Cardiac muscle cell (in vitro differentiated cells and primary cell): Measurements from ENCODE around the gene NMT1. TPM values are rescaled to one million over a fixed set of nuclear protein-coding genes. Genes with fewer than 3 reads are reported as not detected.

ENCODE experiments used
- DNase-seq, 2 donors: peaks; one replicate each; pipeline versions ENCODE4 v3.0.0 to v3.0.0-alpha.2; 2010 to 2017; ENCODE audit warnings: low read depth in 1 of 2, low spot score in 1 of 2
- H3K27ac ChIP-seq: fragments of 200-600 bp; sonication (generic); 2 replicates; pipeline ENCODE4 v1.5.1; 2016
- H3K27me3 ChIP-seq: fragments of 200-600 bp; sonication (generic); 2 replicates; pipeline ENCODE4 v1.6.0; 2016; ENCODE audit warnings: control low read depth
- H3K36me3 ChIP-seq: fragments of 200-600 bp; sonication (generic); 2 replicates; pipeline ENCODE4 v1.5.1; 2016; ENCODE audit warnings: control low read depth
- H3K4me1 ChIP-seq: fragments of 200-600 bp; sonication (generic); 2 replicates; pipeline ENCODE4 v1.8.1; 2017; ENCODE audit warnings: low read depth, mild to moderate bottlenecking, mixed run types
- H3K4me3 ChIP-seq: fragments of 200-600 bp; sonication (generic); 2 replicates; pipeline ENCODE4 v1.5.1; 2016; ENCODE audit warnings: mild to moderate bottlenecking
- H3K9me3 ChIP-seq: fragments of 200-600 bp; sonication (generic); 2 replicates; pipeline ENCODE4 v1.5.1; 2017; ENCODE audit warnings: low read depth, mild to moderate bottlenecking, control low read depth
- polyA plus RNA-seq: library from polyadenylated mRNA; unstranded; fragments of >200 nt; fragmentation: Nextera tagmentation; extraction: Ambion mirVana; gene quantifications from 2 replicates; pipeline ENCODE4 v1.2.1, GENCODE V29; 2016
- total RNA-seq: library from RNA; depleted of rRNA; stranded (reverse); fragments of >200 nt; gene quantifications from 2 replicates; pipeline ENCODE4 v1.2.3, GENCODE V29; 2016
- TF ChIP-seq, protein P1 (sequence below): IDR thresholded peaks from 2 replicates; pipeline ENCODE4 v1.5.1; 2012; ENCODE audit warnings: low read depth, mild to moderate bottlenecking, low read length

The NMT1 gene
- total and polyA plus RNA-seq, 2 experiments from 2014 or later = 85.2 to 113 TPM

DNA sequence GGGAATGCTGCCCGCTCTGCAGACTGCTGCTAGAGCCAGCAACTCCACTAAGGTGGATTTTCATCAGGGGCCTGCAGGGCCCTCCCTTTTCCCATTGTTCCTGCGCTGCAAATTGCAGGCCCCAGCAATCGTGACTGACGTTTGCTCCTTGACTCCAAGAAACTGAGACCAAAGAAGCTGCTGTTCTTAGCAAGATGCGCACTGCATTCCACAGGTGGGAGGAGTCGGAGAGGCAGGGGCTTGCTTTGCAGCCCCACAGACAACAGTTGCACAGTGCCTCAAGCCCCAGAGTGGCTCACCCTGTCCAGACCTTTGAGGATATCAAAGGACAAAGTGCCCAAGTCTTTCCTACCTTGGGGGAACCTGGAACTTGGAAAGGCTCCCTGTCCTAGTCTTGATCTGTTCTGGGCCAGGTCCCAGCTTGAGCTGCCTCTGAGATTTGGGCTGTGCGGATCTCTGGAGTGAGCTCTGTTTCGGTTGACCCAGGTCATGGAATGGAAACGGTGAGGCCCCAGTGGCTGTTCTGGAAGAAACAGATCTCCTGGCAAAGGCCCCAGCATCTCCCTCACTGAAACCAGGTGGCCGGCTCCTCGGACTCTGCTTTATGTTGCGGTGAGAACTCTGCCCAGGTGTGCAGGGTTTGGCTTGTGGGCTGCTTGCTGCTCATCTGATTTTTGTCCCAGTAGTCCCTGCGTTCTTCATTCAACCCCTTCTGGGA lies 46.3 kb downstream of the NMT1 start:
- H3K4me3 ChIP-seq = no peak overlapping the region
- H3K27me3 ChIP-seq = no peaks in the 10 kb centered on the region
- no peaks in the 10 kb centered on the region for H3K9me3 ChIP-seq
- peaks cover 41% of the 10 kb centered on the region for H3K36me3 ChIP-seq
- H3K27ac ChIP-seq = peak overlapping the region; percentile 64
- H3K4me1 ChIP-seq = no peaks in the 10 kb centered on the region
- DNase-seq = no peak
- TF ChIP-seq, protein P1, sequence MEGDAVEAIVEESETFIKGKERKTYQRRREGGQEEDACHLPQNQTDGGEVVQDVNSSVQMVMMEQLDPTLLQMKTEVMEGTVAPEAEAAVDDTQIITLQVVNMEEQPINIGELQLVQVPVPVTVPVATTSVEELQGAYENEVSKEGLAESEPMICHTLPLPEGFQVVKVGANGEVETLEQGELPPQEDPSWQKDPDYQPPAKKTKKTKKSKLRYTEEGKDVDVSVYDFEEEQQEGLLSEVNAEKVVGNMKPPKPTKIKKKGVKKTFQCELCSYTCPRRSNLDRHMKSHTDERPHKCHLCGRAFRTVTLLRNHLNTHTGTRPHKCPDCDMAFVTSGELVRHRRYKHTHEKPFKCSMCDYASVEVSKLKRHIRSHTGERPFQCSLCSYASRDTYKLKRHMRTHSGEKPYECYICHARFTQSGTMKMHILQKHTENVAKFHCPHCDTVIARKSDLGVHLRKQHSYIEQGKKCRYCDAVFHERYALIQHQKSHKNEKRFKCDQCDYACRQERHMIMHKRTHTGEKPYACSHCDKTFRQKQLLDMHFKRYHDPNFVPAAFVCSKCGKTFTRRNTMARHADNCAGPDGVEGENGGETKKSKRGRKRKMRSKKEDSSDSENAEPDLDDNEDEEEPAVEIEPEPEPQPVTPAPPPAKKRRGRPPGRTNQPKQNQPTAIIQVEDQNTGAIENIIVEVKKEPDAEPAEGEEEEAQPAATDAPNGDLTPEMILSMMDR = no peak

DNA sequence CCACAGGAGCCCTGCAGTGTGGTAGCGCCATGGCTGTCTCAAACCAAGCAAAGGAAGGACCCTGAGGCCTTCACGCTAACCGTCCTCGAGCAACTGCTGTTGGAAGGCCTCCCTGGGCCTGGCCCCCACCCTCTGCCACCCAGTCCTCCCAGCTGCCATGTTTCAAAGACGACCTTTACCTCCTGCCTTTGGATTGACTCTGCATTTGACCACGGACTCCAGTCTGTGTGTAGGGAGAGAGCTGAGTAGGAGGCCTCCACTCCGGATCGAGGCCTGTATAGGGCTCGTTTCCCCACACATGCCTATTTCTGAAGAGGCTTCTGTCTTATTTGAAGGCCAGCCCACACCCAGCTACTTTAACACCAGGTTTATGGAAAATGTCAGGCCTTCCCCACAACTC lies 46.9 kb downstream of the NMT1 start:
- TF ChIP-seq, protein P1 = no peak
- no peak overlapping the region for H3K4me3 ChIP-seq
- H3K9me3 ChIP-seq = no peaks in the 10 kb centered on the region
- no peaks in the 10 kb centered on the region for H3K27me3 ChIP-seq
- peaks cover 36% of the 10 kb centered on the region for H3K36me3 ChIP-seq
- H3K4me1 ChIP-seq = no peaks in the 10 kb centered on the region
- DNase-seq = no peak
- H3K27ac ChIP-seq = peak overlapping the region; percentile 64

DNA sequence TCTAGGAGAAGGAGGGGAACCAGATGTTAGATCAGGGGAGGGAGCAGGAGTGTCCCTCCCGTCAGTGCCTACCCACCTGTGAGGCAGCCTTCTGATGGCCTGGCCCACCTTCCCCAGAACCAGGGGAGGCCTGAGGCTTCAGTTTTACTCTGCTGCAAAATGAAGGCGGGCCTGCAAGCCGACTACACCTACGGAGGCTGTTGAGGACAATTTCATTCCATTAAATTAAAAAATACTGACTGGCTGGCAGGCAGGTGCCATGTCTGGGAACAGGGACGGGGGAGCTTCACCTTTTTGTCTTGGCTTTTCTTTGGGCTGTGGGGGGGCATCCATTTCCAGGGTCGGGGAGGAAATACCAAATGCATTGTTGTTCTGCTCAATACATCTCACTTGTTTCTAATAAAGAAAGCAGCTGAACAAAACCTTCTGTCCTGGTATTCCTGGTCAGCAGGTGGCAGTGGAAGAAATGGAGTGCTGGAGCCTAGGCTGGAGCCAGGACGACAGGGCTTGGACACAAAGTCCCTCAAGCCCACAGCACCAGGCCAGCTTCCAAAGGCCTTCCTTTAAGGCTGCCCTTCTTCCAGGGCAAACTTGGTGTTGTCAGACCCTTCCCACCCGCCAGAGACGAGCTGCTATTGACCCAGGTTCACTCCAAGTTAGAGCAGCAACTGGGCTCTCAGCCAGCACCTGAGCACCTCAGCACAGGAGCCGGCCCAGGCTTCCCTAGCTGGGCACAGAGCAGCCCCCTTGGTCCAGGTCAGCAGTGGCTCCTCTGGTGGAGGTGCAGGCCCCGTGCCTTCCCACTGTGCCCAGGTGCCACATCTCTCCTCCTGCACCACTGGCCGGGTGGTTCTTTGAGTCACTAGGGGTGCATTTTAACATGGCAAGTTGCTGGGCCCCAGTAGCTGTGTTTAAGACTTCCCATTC lies 47.7 kb downstream of the NMT1 start:
- TF ChIP-seq, protein P1 = no peak
- Histone ChIP-seq H3K27ac (peak overlapping the region; percentile 64), H3K9me3 (no peaks in the 10 kb centered on the region), H3K36me3 (peaks cover 28% of the 10 kb centered on the region), H3K4me1 (no peaks in the 10 kb centered on the region), H3K27me3 (no peaks in the 10 kb centered on the region), H3K4me3 (no peak overlapping the region)
- no peak for DNase-seq

DNA sequence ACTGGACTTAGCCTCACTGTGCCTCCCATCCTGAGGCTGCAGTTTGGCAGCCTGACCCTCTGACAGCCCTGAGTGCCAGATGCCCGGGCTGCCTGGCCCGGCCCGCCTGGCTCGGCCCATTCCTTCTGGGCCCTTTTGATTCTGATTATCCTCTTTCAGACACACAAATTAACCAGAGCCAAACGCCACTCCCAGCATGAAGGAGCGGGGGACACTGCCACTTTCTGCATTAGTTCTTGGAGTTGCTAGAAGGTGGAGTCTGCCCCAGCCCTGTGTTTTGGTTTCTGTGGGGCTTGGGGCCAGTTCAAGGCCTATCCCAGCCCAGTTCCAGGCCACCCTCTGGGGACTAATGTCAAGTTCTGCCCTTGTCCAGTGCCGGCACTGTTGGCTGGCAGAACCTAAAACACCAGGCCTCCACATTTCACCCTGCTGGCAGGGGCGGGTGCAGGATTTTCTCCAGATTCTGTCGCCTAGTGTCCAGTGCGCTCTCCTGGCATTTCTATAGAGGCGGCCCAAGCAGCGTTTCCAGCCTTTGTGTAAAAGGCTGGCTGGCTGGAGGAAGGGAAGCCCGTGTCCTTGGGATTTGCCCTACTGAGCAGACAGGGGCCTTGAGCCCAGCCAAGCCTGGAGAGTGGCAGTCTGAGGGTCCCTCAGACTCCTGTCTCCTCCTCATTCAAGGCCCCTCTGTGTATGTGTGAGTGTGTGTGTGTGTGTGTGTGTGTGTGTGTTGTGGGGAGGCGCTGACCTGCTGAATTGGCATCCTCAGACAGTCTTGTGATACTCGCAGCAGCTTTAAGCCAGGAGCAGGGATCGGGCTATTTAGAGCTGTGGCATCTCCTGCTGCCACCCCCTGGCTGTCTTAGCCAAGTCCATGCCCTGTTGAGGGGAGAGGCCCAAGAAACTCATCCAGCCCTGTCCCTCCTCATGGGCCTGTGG lies 49.8 kb downstream of the NMT1 start:
- H3K36me3 ChIP-seq = peaks cover 11% of the 10 kb centered on the region
- peak in 1 of 2 donors; percentile 10 for DNase-seq
- H3K27me3 ChIP-seq = no peaks in the 10 kb centered on the region
- H3K27ac ChIP-seq = peak overlapping the region; percentile 84
- no peak overlapping the region for H3K4me3 ChIP-seq
- TF ChIP-seq, protein P1 = no peak
- H3K4me1 ChIP-seq = no peaks in the 10 kb centered on the region
- no peaks in the 10 kb centered on the region for H3K9me3 ChIP-seq

DNA sequence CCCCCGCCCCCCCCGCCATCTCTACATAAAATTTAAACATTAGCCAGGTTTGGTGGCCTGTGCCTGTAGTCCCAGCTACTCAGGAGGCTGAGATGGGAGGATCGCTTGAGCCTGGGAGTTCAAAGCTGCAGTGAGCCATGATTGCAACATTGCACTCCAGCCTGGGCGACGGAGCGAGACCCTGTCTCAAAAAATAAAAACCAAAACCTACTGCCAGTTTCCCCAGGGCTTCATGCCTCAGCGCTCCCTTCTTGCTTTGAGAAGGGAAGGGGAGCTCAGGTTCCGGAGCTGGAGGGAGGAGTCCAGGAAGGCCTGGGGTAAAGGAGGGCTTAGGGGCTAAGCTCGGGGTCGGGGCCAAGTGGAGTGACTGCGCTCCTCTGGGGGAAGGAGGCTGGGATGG lies 50.7 kb downstream of the NMT1 start:
- DNase-seq = no peak
- no peak overlapping the region for H3K4me3 ChIP-seq
- peak overlapping the region; percentile 84 for H3K27ac ChIP-seq
- TF ChIP-seq, protein P1 = no peak
- H3K27me3 ChIP-seq = no peaks in the 10 kb centered on the region
- H3K9me3 ChIP-seq = no peaks in the 10 kb centered on the region
- H3K4me1 ChIP-seq = no peaks in the 10 kb centered on the region
- peaks cover 2% of the 10 kb centered on the region for H3K36me3 ChIP-seq
